ENCODE data around the gene KLHL25. TPM values are rescaled to one million over a fixed set of nuclear protein-coding genes. Genes with fewer than 3 reads are reported as not detected.

The KLHL25 gene
- total and polyA plus RNA-seq, 2 of the 13 experiments (the other 11 are each of a cell fraction or from before 2014, with no cell fraction given), result 3.7 to 8.2 TPM

- no peak for TF ChIP-seq CENPX (CRISPR knock-in tag; IDR thresholded peaks at IDR 0.05)
- TF ChIP-seq E2F5 (CRISPR knock-in tag; conservative IDR thresholded peaks at IDR 0.05), result no peak
- no peak for TF ChIP-seq ATM (IDR thresholded peaks at IDR 0.05; ENCODE audit: borderline replicate concordance)
- TF ChIP-seq NKX3-1 (CRISPR knock-in tag; IDR thresholded peaks at IDR 0.05), result no peak
- no peak for TF ChIP-seq ETV6 (CRISPR knock-in tag; conservative IDR thresholded peaks at IDR 0.05)
- TF ChIP-seq ELF3 (CRISPR knock-in tag; IDR thresholded peaks at IDR 0.05), result peak; percentile 34; the same call in 1 of the 2 replicates
- no peak for TF ChIP-seq ZNF567 (CRISPR knock-in tag; IDR thresholded peaks at IDR 0.05; ENCODE audit: borderline replicate concordance)
- TF ChIP-seq ZNF678 (CRISPR knock-in tag; IDR thresholded peaks at IDR 0.05), result no peak
- no peak for TF ChIP-seq MTA1 (CRISPR knock-in tag; IDR thresholded peaks at IDR 0.05; ENCODE audit: borderline replicate concordance)
- no peak for TF ChIP-seq SOX6 (IDR thresholded peaks at IDR 0.05)
- peak; percentile 70 for TF ChIP-seq SOX6 (CRISPR knock-in tag; IDR thresholded peaks at IDR 0.05)
- TF ChIP-seq ZIK1 (CRISPR knock-in tag; IDR thresholded peaks at IDR 0.05; ENCODE audit: borderline replicate concordance, low read depth), result no peak
- no peak for TF ChIP-seq GLI4 (CRISPR knock-in tag; IDR thresholded peaks at IDR 0.05; ENCODE audit: borderline replicate concordance)
- no peak for TF ChIP-seq ZNF615 (CRISPR knock-in tag; IDR thresholded peaks at IDR 0.05; ENCODE audit: borderline replicate concordance)
- peak; percentile 67; the same call in 1 of the 2 replicates for TF ChIP-seq ZNF292 (CRISPR knock-in tag; IDR thresholded peaks at IDR 0.05; ENCODE audit: borderline replicate concordance, low read depth)
- TF ChIP-seq ZNF558 (CRISPR knock-in tag; IDR thresholded peaks at IDR 0.05; ENCODE audit: borderline replicate concordance), result no peak
- TF ChIP-seq RBM39 (IDR thresholded peaks at IDR 0.05; ENCODE audit: low read depth, low read length, poor library complexity, severe bottlenecking), result no peak
- TF ChIP-seq ZBTB4 (CRISPR knock-in tag; IDR thresholded peaks at IDR 0.05; ENCODE audit: borderline replicate concordance), result no peak
- no peak for TF ChIP-seq SYNCRIP (IDR thresholded peaks at IDR 0.05; ENCODE audit: insufficient read depth, low read depth, low read length)
- TF ChIP-seq MLLT10 (CRISPR knock-in tag; IDR thresholded peaks at IDR 0.05), result no peak
- 0 out of 2 replicates have a peak, but pooled peaks have one; percentile 27 for TF ChIP-seq HNF1B (CRISPR knock-in tag; IDR thresholded peaks at IDR 0.05)
- TF ChIP-seq ARNT2 (CRISPR knock-in tag; IDR thresholded peaks at IDR 0.05; ENCODE audit: low read depth), result no peak
- no peak for TF ChIP-seq THAP7 (CRISPR knock-in tag; IDR thresholded peaks at IDR 0.05)
- no peak for TF ChIP-seq KAT7 (CRISPR knock-in tag; IDR thresholded peaks at IDR 0.05; ENCODE audit: borderline replicate concordance)
- TF ChIP-seq ZFP62 (CRISPR knock-in tag; IDR thresholded peaks at IDR 0.05), result no peak
These were observed 13.6 kb downstream of the KLHL25 start (continued) for GRCh38 chr15:85781099-85781498.

Measured in HepG2 (cell line).